ENCODE results near the gene SORCS2. TPM values are rescaled to one million over a fixed set of nuclear protein-coding genes. Genes with fewer than 3 reads are reported as not detected.

SORCS2 gene
- total RNA-seq, 1 experiment from 2014 or later: 0.06 TPM

GRCh38 chr4:7476820-7477219 is 284.5 kb downstream of the SORCS2 start:
- no peak for DNase-seq (ENCODE audit: low spot score)
- Histone ChIP-seq H3K4me1 (ENCODE audit: insufficient read depth, low read length, poor library complexity, severe bottlenecking) (peaks cover 15% of the 10 kb centered on the region), H3K27ac (ENCODE audit: low read depth, low read length, poor library complexity, severe bottlenecking) (no peak overlapping the region), H3K36me3 (ENCODE audit: insufficient read depth, low read length, poor library complexity, severe bottlenecking) (no peaks in the 10 kb centered on the region), H3K4me3 (ENCODE audit: low read depth, low read length, poor library complexity, severe bottlenecking) (no peak overlapping the region), H3K27me3 (replicated peaks; ENCODE audit: insufficient read depth, low read depth, low read length, poor library complexity) (no peaks in the 10 kb centered on the region), H3K9me3 (ENCODE audit: low read depth, low read length, poor library complexity, severe bottlenecking) (no peaks in the 10 kb centered on the region)
- CTCF ChIA-PET: no interaction called here
- POLR2A ChIA-PET (ENCODE audit: low non-redundant PET): no interaction called here
- TF ChIP-seq, protein P1, sequence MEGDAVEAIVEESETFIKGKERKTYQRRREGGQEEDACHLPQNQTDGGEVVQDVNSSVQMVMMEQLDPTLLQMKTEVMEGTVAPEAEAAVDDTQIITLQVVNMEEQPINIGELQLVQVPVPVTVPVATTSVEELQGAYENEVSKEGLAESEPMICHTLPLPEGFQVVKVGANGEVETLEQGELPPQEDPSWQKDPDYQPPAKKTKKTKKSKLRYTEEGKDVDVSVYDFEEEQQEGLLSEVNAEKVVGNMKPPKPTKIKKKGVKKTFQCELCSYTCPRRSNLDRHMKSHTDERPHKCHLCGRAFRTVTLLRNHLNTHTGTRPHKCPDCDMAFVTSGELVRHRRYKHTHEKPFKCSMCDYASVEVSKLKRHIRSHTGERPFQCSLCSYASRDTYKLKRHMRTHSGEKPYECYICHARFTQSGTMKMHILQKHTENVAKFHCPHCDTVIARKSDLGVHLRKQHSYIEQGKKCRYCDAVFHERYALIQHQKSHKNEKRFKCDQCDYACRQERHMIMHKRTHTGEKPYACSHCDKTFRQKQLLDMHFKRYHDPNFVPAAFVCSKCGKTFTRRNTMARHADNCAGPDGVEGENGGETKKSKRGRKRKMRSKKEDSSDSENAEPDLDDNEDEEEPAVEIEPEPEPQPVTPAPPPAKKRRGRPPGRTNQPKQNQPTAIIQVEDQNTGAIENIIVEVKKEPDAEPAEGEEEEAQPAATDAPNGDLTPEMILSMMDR (conservative IDR thresholded peaks at IDR 0.05; ENCODE audit: low read depth, low read length): no peak
- TF ChIP-seq EZH2 (IDR thresholded peaks at IDR 0.05; ENCODE audit: borderline replicate concordance, low read depth, low read length, poor library complexity, severe bottlenecking): no peak
- BruUV-seq (replicated peaks): no TSS peak
- intact Hi-C loops (cut with micrococcal nuclease; ENCODE audit: unreplicated experiment): no loop called here

DNA sequence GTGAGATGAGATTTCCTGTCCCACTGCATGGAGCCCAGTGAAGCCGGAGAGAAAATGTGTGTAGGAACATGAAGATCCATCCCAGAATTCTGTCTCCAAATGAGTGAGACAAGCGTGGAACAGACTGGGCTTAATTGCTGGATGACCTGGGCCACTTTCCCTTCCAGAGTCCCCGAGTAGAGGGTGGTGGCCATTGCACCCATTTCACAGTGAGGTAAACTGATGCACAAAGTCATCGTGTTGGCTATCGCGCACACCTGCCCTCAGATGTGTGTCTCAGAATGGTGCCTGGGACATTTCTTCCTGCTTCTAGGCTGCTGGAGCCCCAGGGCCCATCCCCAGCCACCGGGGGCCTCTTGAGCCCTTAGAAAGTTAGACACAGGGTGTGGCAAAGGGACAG is 285.4 kb downstream of the SORCS2 start:
- H3K27ac ChIP-seq (ENCODE audit: low read depth, low read length, poor library complexity, severe bottlenecking): no peak overlapping the region

GRCh38 chr4:7478665-7479064 is 286.3 kb downstream of the SORCS2 start:
- no peaks in the 10 kb centered on the region for H3K9me3 ChIP-seq (ENCODE audit: low read depth, low read length, poor library complexity, severe bottlenecking)
- TF ChIP-seq EZH2 (IDR thresholded peaks at IDR 0.05; ENCODE audit: borderline replicate concordance, low read depth, low read length, poor library complexity, severe bottlenecking): no peak
- TF ChIP-seq, protein P1 (conservative IDR thresholded peaks at IDR 0.05; ENCODE audit: low read depth, low read length): no peak
- no peak overlapping the region for H3K4me3 ChIP-seq (ENCODE audit: low read depth, low read length, poor library complexity, severe bottlenecking)
- H3K27me3 ChIP-seq (replicated peaks; ENCODE audit: insufficient read depth, low read depth, low read length, poor library complexity): no peaks in the 10 kb centered on the region
- H3K36me3 ChIP-seq (ENCODE audit: insufficient read depth, low read length, poor library complexity, severe bottlenecking): no peaks in the 10 kb centered on the region
- no peak for DNase-seq (ENCODE audit: low spot score)
- ChIA-PET CTCF (no interaction called here), POLR2A (ENCODE audit: low non-redundant PET) (no interaction called here)
- no peaks in the 10 kb centered on the region for H3K4me1 ChIP-seq (ENCODE audit: insufficient read depth, low read length, poor library complexity, severe bottlenecking)
- H3K27ac ChIP-seq (ENCODE audit: low read depth, low read length, poor library complexity, severe bottlenecking): no peak overlapping the region
- BruUV-seq (replicated peaks): no TSS peak
- intact Hi-C loops (cut with micrococcal nuclease; ENCODE audit: unreplicated experiment): no loop called here

More for the DNA sequence above, 285.4 kb downstream of the SORCS2 start:
- H3K27me3 ChIP-seq (replicated peaks; ENCODE audit: insufficient read depth, low read depth, low read length, poor library complexity): no peaks in the 10 kb centered on the region
- no peak for DNase-seq (ENCODE audit: low spot score)
- H3K9me3 ChIP-seq (ENCODE audit: low read depth, low read length, poor library complexity, severe bottlenecking): no peaks in the 10 kb centered on the region
- ChIA-PET POLR2A (ENCODE audit: low non-redundant PET) (no interaction called here), CTCF (no interaction called here)
- BruUV-seq (replicated peaks): no TSS peak
- intact Hi-C loops (cut with micrococcal nuclease; ENCODE audit: unreplicated experiment): no loop called here
- H3K36me3 ChIP-seq (ENCODE audit: insufficient read depth, low read length, poor library complexity, severe bottlenecking): no peaks in the 10 kb centered on the region
- TF ChIP-seq EZH2 (IDR thresholded peaks at IDR 0.05; ENCODE audit: borderline replicate concordance, low read depth, low read length, poor library complexity, severe bottlenecking): no peak
- TF ChIP-seq, protein P1 (conservative IDR thresholded peaks at IDR 0.05; ENCODE audit: low read depth, low read length): no peak
- no peak overlapping the region for H3K4me3 ChIP-seq (ENCODE audit: low read depth, low read length, poor library complexity, severe bottlenecking)
- H3K4me1 ChIP-seq (ENCODE audit: insufficient read depth, low read length, poor library complexity, severe bottlenecking): peaks cover 8% of the 10 kb centered on the region

Measured in A673 (cell line).